Keratinocyte (primary cell): ENCODE data around the gene NPIPB9. TPM values are rescaled to one million over a fixed set of nuclear protein-coding genes. Genes with fewer than 3 reads are reported as not detected.
"Not testable (repeated sequence)": the region's sequence is repeated elsewhere in the genome, so short reads cannot be mapped to it uniquely, and the experiment has no call there.

ENCODE experiments used
- DNase-seq: peaks from one replicate; pipeline ENCODE4 v3.0.0-alpha.2; 2011; ENCODE audit warnings: low read depth, missing footprints, low spot score
- FAIRE-seq: peaks from 2 replicates; lab custom pipeline; 2011; peaks lifted over from hg19 to GRCh38; lab: Jason Lieb, UNC
- H2AFZ ChIP-seq: 2 replicates; pipeline ENCODE4 v1.6.0; 2012; ENCODE audit warnings: low read length, control low read depth, inconsistent platforms; ENCODE audit not compliant: control insufficient read depth
- H3K27ac ChIP-seq: 2 replicates; pipeline ENCODE4 v1.5.1; 2011; ENCODE audit warnings: low read length; ENCODE audit not compliant: control insufficient read depth, insufficient read depth
- H3K27me3 ChIP-seq: 3 replicates; pipeline ENCODE4 v1.6.0; 2011; ENCODE audit warnings: low read length; ENCODE audit not compliant: control insufficient read depth, insufficient read depth; ENCODE audit errors: extremely low read depth
- H3K36me3 ChIP-seq, 2 experiments: 2 replicates in 1 of 2; 3 replicates in 1 of 2; pipeline ENCODE4 v1.5.1; 2011; ENCODE audit warnings: low read length in 2 of 2, mild to moderate bottlenecking in 1 of 2; ENCODE audit not compliant: control insufficient read depth in 2 of 2, insufficient read depth in 2 of 2; ENCODE audit errors: extremely low read depth in 1 of 2
- H3K4me1 ChIP-seq: 3 replicates; pipeline ENCODE4 v1.5.1; 2011; ENCODE audit warnings: low read length; ENCODE audit not compliant: control insufficient read depth, insufficient read depth; ENCODE audit errors: extremely low read depth
- H3K4me2 ChIP-seq: 3 replicates; pipeline ENCODE4 v1.6.0; 2011; ENCODE audit warnings: low read depth, low read length; ENCODE audit not compliant: control insufficient read depth, insufficient read depth; ENCODE audit errors: extremely low read depth
- H3K4me3 ChIP-seq, 3 experiments: fragments of 200-600 bp in 1 of 3; sonication (generic) in 1 of 3; 2 replicates in 2 of 3; 3 replicates in 1 of 3; pipeline ENCODE4 v1.5.1; 2011 to 2016; ENCODE audit warnings: low read length in 3 of 3, mild to moderate bottlenecking in 3 of 3, control low read depth in 2 of 3, inconsistent platforms in 1 of 3, low read depth in 1 of 3, mixed read lengths in 1 of 3, mixed run types in 1 of 3, moderate library complexity in 1 of 3; ENCODE audit not compliant: control insufficient read depth in 2 of 3, insufficient read depth in 2 of 3; ENCODE audit errors: extremely low read depth in 1 of 3
- H3K79me2 ChIP-seq: 2 replicates; pipeline ENCODE4 v1.6.0; 2012; ENCODE audit warnings: low read length; ENCODE audit not compliant: control insufficient read depth, insufficient read depth
- H3K9ac ChIP-seq: 3 replicates; pipeline ENCODE4 v1.6.0; 2011; ENCODE audit warnings: low read length; ENCODE audit not compliant: control insufficient read depth, insufficient read depth; ENCODE audit errors: extremely low read depth
- H3K9me1 ChIP-seq: 3 replicates; pipeline ENCODE4 v1.6.0; 2011; ENCODE audit warnings: low read length; ENCODE audit not compliant: control insufficient read depth, insufficient read depth; ENCODE audit errors: extremely low read depth
- H3K9me3 ChIP-seq: 2 replicates; pipeline ENCODE4 v1.5.1; 2012; ENCODE audit warnings: low read depth, low read length; ENCODE audit not compliant: control insufficient read depth
- H4K20me1 ChIP-seq: 3 replicates; pipeline ENCODE4 v1.6.0; 2011; ENCODE audit warnings: low read length; ENCODE audit not compliant: control insufficient read depth, insufficient read depth; ENCODE audit errors: extremely low read depth
- CTCF ChIP-seq, 3 experiments: IDR thresholded peaks in 1 of 3; conservative IDR thresholded peaks in 1 of 3; optimal IDR thresholded peaks in 1 of 3; 2 replicates in 2 of 3; 3 replicates in 1 of 3; pipeline versions ENCODE3 to v1.5.1; 2011; ENCODE audit warnings: low read length in 3 of 3, mild to moderate bottlenecking in 3 of 3, moderate library complexity in 2 of 3, control low read depth in 1 of 3, inconsistent platforms in 1 of 3; ENCODE audit not compliant: insufficient read depth in 2 of 3; ENCODE audit errors: extremely low read depth in 1 of 3
- EZH2 ChIP-seq: IDR thresholded peaks from one replicate; pipeline ENCODE4 v1.6.1; 2012; ENCODE audit warnings: inconsistent platforms, mild to moderate bottlenecking, low read length, moderate library complexity
- dilution Hi-C: fragments of 300-500 bp; cut with MboI; formaldehyde crosslinking; loops from one replicate; pipeline ENCODE4 v1.7.0; 2020; ENCODE audit warnings: low sequenced_read_pairs; ENCODE audit not compliant: extremely low pct_ligation_motif_present
- polyA plus RNA-seq, 5 experiments: library from polyadenylated mRNA; depleted of rRNA in 3 of 5; stranded (reverse) in 3 of 5; stranded (forward) in 1 of 5; unstranded in 1 of 5; fragments of >200 nt; gene quantifications; 1 replicate in 1 of 5; 2 replicates in 3 of 5; 3 replicates in 1 of 5; pipeline versions ENCODE4 v1.2.1 to v1.2.3, GENCODE V29; 2011 to 2012; ENCODE audit warnings: missing spikeins in 2 of 5, low read depth in 1 of 5, low replicate concordance in 1 of 5

The NPIPB9 gene
- polyA plus RNA-seq, 1 donor (not counting 4 experiments of a cell fraction or from before 2014, with no cell fraction given), result 0.38 TPM

GRCh38 chr16:28820016-28820415 lies 68.4 kb downstream of the NPIPB9 start:
- TF ChIP-seq EZH2, result no peak
- TF ChIP-seq CTCF (optimal IDR thresholded peaks at IDR 0.05 in 1 of 3, IDR thresholded peaks at IDR 0.05 in 1 of 3, conservative IDR thresholded peaks at IDR 0.05 in 1 of 3; ENCODE audit: extremely low read depth in 1 of 3, insufficient read depth in 2 of 3, low read length in 3 of 3), result no peak
- Histone ChIP-seq H3K4me3 (no peak overlapping the region), H3K27me3 (no peaks in the 10 kb centered on the region), H2AFZ (no peak overlapping the region), H3K9me1 (no peaks in the 10 kb centered on the region), H4K20me1 (no peaks in the 10 kb centered on the region), H3K27ac (no peak overlapping the region), H3K79me2 (peaks cover 14% of the 10 kb centered on the region), H3K4me1 (peaks cover 10% of the 10 kb centered on the region), H3K36me3 (peaks cover 2 to 3% of the 10 kb centered on the region in 2 experiments), H3K4me2 (no peak overlapping the region), H3K9ac (no peak overlapping the region), H3K9me3 (no peaks in the 10 kb centered on the region)
- no peak for DNase-seq
- no peak for FAIRE-seq
- dilution Hi-C loops, result no loop called here

- H3K4me1 ChIP-seq, result peaks cover 15% of the 10 kb centered on the region
- H3K9me1 ChIP-seq, H3K27ac ChIP-seq, FAIRE-seq, H4K20me1 ChIP-seq, dilution Hi-C loops, H3K36me3 ChIP-seq, H3K9ac ChIP-seq, H3K4me3 ChIP-seq, H3K27me3 ChIP-seq, H2AFZ ChIP-seq, DNase-seq, H3K4me2 ChIP-seq, H3K9me3 ChIP-seq: not testable (repeated sequence)
- H3K79me2 ChIP-seq, result peaks cover 20% of the 10 kb centered on the region
These were observed 69.0 kb downstream of the NPIPB9 start for GRCh38 chr16:28820546-28820945.

- TF ChIP-seq CTCF (optimal IDR thresholded peaks at IDR 0.05 in 1 of 3, IDR thresholded peaks at IDR 0.05 in 1 of 3, conservative IDR thresholded peaks at IDR 0.05 in 1 of 3; ENCODE audit: extremely low read depth in 1 of 3, insufficient read depth in 2 of 3, low read length in 3 of 3), result no peak
- TF ChIP-seq EZH2, result no peak
- H2AFZ ChIP-seq, result peak overlapping the region; percentile 89
These were observed 70.4 kb downstream of the NPIPB9 start for GRCh38 chr16:28821874-28822519.

More at GRCh38 chr16:28821874-28822519, 70.4 kb downstream of the NPIPB9 start:
- no peak for FAIRE-seq
- H3K4me1 ChIP-seq, result peaks cover 22% of the 10 kb centered on the region
- peak overlapping the region; percentile 92 for H3K27ac ChIP-seq
- no peaks in the 10 kb centered on the region for H3K27me3 ChIP-seq
- H4K20me1 ChIP-seq, result peaks cover 5% of the 10 kb centered on the region
- peaks cover 34% of the 10 kb centered on the region for H3K79me2 ChIP-seq
- dilution Hi-C loops, result no loop called here
- DNase-seq, result no peak
- peak overlapping the region; percentile 69 to 99 (median 89) for H3K4me3 ChIP-seq
- H3K9me3 ChIP-seq, result no peaks in the 10 kb centered on the region
- peaks cover 12 to 22% of the 10 kb centered on the region in 2 experiments for H3K36me3 ChIP-seq
- H3K9me1 ChIP-seq, result no peaks in the 10 kb centered on the region
- H3K4me2 ChIP-seq, result peak overlapping the region; percentile 81
- peak overlapping the region; percentile 98 for H3K9ac ChIP-seq
